ENCODE data around the gene ZFHX3.

DNA sequence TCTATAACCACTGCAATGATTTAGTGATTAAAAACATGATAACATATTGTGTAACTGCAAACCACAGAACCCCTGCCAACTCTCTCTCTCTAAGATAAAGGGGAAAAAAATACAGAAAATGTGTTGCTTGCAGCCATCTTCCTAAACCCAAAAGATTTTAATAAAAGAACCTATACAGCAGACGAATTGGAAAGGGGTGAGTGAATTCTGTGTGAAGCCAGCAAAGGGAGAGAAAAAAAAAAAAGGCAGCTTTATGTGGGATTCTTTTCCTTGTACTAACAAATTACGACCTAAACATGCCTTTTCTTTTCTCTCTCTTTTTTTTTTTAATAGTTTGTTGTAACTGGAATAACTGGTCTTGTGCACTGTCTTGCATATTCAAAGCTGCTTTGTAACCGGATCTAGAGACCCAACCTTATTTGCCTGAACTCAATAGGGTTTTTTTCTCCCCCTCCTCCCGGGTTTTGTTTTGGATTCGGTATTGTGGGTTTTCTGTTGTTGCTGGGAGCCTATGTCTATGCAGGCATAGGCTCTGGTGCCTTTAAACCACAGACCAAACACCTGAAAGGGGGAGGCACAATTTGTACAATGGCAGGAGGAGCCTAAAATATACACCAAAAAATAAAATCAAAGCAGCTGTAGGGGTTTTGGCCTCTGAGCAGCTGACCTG, 7.0 kb upstream of the ZFHX3 start:
- no peak for TF ChIP-seq HNF4A (conservative IDR thresholded peaks at IDR 0.05)
- TF ChIP-seq, protein P1, sequence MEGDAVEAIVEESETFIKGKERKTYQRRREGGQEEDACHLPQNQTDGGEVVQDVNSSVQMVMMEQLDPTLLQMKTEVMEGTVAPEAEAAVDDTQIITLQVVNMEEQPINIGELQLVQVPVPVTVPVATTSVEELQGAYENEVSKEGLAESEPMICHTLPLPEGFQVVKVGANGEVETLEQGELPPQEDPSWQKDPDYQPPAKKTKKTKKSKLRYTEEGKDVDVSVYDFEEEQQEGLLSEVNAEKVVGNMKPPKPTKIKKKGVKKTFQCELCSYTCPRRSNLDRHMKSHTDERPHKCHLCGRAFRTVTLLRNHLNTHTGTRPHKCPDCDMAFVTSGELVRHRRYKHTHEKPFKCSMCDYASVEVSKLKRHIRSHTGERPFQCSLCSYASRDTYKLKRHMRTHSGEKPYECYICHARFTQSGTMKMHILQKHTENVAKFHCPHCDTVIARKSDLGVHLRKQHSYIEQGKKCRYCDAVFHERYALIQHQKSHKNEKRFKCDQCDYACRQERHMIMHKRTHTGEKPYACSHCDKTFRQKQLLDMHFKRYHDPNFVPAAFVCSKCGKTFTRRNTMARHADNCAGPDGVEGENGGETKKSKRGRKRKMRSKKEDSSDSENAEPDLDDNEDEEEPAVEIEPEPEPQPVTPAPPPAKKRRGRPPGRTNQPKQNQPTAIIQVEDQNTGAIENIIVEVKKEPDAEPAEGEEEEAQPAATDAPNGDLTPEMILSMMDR (IDR thresholded peaks at IDR 0.05; ENCODE audit: low read depth, low read length, missing input control), result no peak
- TF ChIP-seq, protein P2, sequence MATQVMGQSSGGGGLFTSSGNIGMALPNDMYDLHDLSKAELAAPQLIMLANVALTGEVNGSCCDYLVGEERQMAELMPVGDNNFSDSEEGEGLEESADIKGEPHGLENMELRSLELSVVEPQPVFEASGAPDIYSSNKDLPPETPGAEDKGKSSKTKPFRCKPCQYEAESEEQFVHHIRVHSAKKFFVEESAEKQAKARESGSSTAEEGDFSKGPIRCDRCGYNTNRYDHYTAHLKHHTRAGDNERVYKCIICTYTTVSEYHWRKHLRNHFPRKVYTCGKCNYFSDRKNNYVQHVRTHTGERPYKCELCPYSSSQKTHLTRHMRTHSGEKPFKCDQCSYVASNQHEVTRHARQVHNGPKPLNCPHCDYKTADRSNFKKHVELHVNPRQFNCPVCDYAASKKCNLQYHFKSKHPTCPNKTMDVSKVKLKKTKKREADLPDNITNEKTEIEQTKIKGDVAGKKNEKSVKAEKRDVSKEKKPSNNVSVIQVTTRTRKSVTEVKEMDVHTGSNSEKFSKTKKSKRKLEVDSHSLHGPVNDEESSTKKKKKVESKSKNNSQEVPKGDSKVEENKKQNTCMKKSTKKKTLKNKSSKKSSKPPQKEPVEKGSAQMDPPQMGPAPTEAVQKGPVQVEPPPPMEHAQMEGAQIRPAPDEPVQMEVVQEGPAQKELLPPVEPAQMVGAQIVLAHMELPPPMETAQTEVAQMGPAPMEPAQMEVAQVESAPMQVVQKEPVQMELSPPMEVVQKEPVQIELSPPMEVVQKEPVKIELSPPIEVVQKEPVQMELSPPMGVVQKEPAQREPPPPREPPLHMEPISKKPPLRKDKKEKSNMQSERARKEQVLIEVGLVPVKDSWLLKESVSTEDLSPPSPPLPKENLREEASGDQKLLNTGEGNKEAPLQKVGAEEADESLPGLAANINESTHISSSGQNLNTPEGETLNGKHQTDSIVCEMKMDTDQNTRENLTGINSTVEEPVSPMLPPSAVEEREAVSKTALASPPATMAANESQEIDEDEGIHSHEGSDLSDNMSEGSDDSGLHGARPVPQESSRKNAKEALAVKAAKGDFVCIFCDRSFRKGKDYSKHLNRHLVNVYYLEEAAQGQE (IDR thresholded peaks at IDR 0.05), result peak; percentile 25
- no peak for TF ChIP-seq SP1 (IDR thresholded peaks at IDR 0.05)
- TF ChIP-seq EGR1 (IDR thresholded peaks at IDR 0.05; ENCODE audit: low read depth in 2 of 2), result no peak
- no peak for TF ChIP-seq HNF4G (IDR thresholded peaks at IDR 0.05)

All from liver (tissue), 3 donors.